Body of pancreas (tissue), 4 donors: ENCODE data around the gene KCNIP4. TPM values are rescaled to one million over a fixed set of nuclear protein-coding genes. Genes with fewer than 3 reads are reported as not detected.

Experiments
- ATAC-seq: fragments of 150-250 bp; one replicate; pipeline ENCODE4 v1.9.1; 2016
- DNase-seq, 4 donors: peaks; one replicate each; pipeline ENCODE4 v3.0.0-alpha.2; 2019
- H3K27ac ChIP-seq, 4 donors: fragments of 200-600 bp; sonication (generic); 1 replicate in 3 of 4; 2 replicates in 1 of 4; pipeline versions ENCODE4 v1.5.1 to v1.6.1; 2016 to 2019; ENCODE audit warnings: mild to moderate bottlenecking in 1 of 4, mixed read lengths in 1 of 4, moderate library complexity in 1 of 4
- H3K27me3 ChIP-seq, 2 donors: fragments of 200-600 bp; sonication (generic); one replicate each; pipeline ENCODE4 v1.6.0; 2016; ENCODE audit warnings: mild to moderate bottlenecking in 1 of 2
- H3K36me3 ChIP-seq, 2 donors: fragments of 200-600 bp; sonication (generic); replicated peaks in 1 of 2; 2 replicates each; pipeline ENCODE4 v1.5.1; 2016; ENCODE audit warnings: low read depth in 2 of 2; ENCODE audit not compliant: insufficient read depth in 1 of 2
- H3K4me1 ChIP-seq: fragments of 200-600 bp; sonication (generic); one replicate; pipeline ENCODE4 v1.6.0; 2016
- H3K4me3 ChIP-seq, 2 donors: fragments of 200-600 bp; sonication (generic); 1 replicate in 1 of 2; 2 replicates in 1 of 2; pipeline ENCODE4 v1.5.1; 2016 to 2019
- H3K9me3 ChIP-seq, 3 donors: fragments of 200-600 bp; sonication (generic); 1 replicate in 2 of 3; 2 replicates in 1 of 3; pipeline ENCODE4 v1.5.1; 2016
- CTCF ChIP-seq, 7 experiments: fragments of 450-650 bp in 4 of 7; fragments of 200-600 bp in 3 of 7; sonication (generic) in 3 of 7; IDR thresholded peaks; one replicate each; pipeline ENCODE4 v1.5.1; 2016 to 2019; ENCODE audit warnings: antibody characterized with exemption in 7 of 7
- POLR2A ChIP-seq, 3 donors: fragments of 450-650 bp; IDR thresholded peaks; one replicate each; pipeline ENCODE4 v1.6.1; 2016; ENCODE audit warnings: antibody characterized with exemption in 3 of 3, mild to moderate bottlenecking in 2 of 3
- WGBS, 2 donors: methylation state at CpG; one replicate each; pipeline ENCODE4 v1.1.5; 2017; 5-methylcytosine and 5-hydroxymethylcytosine counted together
- intact Hi-C: fragments of 100-400 bp; cut with DNase I; formaldehyde crosslinking; loops from one replicate; pipeline ENCODE4 v1.15.1; 2023
- total RNA-seq, 2 donors: library from RNA; depleted of rRNA; stranded (reverse); fragments of >200 nt; gene quantifications; one replicate each; pipeline ENCODE4 v1.1.0, GENCODE V29; 2016

Gene KCNIP4
- total RNA-seq, 2 donors from 2014 or later = not detected

DNA sequence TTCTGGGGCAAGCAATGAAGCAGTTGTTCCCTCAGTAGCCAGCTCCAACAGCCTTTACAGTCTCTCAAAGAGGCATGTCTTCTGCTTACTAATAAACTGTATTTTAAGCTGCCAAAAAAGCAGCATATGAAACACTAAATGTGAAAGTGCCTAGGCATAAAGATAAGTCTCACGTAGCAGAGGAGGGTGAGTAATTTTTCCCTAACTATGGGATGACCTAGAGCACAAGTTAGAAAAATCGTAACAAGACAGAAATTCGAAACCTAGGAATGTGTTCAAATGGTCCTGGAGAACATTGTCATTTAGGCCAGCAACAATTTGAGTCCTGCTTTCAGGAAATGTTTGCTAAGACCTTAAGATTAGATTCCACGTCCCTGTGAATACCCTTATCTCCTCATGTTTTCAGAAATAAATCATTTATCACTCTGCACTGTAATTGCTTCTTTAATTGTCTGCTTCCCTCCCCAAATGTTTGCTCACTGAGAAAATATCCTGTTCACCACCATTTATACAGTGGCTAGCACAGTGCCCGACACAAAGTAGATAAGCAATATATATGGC is 222.2 kb downstream of the KCNIP4 start:
- ATAC-seq (no peak), DNase-seq (no peak)
- no peak for TF ChIP-seq POLR2A (IDR thresholded peaks at IDR 0.05)
- no peak for TF ChIP-seq CTCF (IDR thresholded peaks at IDR 0.05)
- WGBS, 2 donors = 13 to 20% methylated on average over 5 of the region's 5 CpGs
- H3K4me1 ChIP-seq = no peaks in the 10 kb centered on the region
- no peak overlapping the region for H3K27ac ChIP-seq
- no peak overlapping the region for H3K4me3 ChIP-seq
- H3K27me3 ChIP-seq = no peaks in the 10 kb centered on the region
- H3K36me3 ChIP-seq = no peaks in the 10 kb centered on the region
- intact Hi-C loops = no loop called here
- H3K9me3 ChIP-seq = no peaks in the 10 kb centered on the region

GRCh38 chr4:21722157-21722839 is 226.3 kb downstream of the KCNIP4 start:
- WGBS, 2 donors = 61 to 70% methylated on average over 6 of the region's 6 CpGs
- intact Hi-C loops = no loop called here
- Histone ChIP-seq H3K36me3 (no peaks in the 10 kb centered on the region), H3K9me3 (no peaks in the 10 kb centered on the region), H3K27me3 (no peaks in the 10 kb centered on the region), H3K27ac (no peak overlapping the region), H3K4me1 (no peaks in the 10 kb centered on the region), H3K4me3 (no peak overlapping the region)
- TF ChIP-seq CTCF (IDR thresholded peaks at IDR 0.05) (no peak), POLR2A (IDR thresholded peaks at IDR 0.05) (no peak)
- DNase-seq (no peak), ATAC-seq (no peak)

- no peaks in the 10 kb centered on the region for H3K9me3 ChIP-seq
- no peak overlapping the region for H3K4me3 ChIP-seq
- WGBS, 2 donors = 46 to 55% methylated on average over 6 of the region's 6 CpGs
- DNase-seq = no peak
- ATAC-seq = no peak
- intact Hi-C loops = no loop called here
- H3K27me3 ChIP-seq = no peaks in the 10 kb centered on the region
- H3K4me1 ChIP-seq = no peaks in the 10 kb centered on the region
- H3K36me3 ChIP-seq = no peaks in the 10 kb centered on the region
- H3K27ac ChIP-seq = no peak overlapping the region
- TF ChIP-seq CTCF (IDR thresholded peaks at IDR 0.05) = no peak
- TF ChIP-seq POLR2A (IDR thresholded peaks at IDR 0.05) = no peak
These were observed 232.0 kb downstream of the KCNIP4 start for GRCh38 chr4:21716531-21716930.

DNA sequence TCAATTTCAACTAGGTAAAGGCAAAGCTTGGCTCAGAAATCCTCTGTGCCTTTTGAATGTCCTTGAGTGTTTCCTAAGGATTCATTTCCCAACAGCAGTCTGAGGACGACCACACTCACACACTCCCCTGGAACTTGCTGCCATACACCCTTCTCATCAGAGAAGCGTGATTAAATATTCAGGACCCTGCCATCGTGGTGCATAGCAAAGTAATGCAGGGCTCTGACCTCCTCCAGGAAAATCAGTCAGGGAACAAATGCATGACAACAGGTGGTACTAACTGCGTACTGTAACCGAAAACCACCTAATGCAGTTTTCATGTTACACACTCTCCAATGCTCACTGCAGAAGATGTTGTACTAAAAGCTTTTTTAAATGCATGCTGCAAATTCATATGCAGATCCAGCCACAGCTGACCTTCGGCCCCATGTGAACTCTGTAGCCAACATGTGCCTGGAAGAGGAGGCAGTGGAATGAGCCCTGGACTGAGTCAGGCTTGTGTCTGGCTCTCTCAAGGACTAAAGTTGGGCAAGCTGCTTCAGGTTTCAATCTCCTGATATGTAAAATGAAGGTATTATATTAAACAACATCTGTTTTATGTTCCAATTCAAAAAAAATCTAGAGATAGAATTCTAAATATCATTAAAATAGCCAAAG is 238.3 kb downstream of the KCNIP4 start:
- no peak overlapping the region for H3K4me3 ChIP-seq
- ATAC-seq (no peak), DNase-seq (no peak)
- H3K4me1 ChIP-seq = no peaks in the 10 kb centered on the region
- no peaks in the 10 kb centered on the region for H3K9me3 ChIP-seq
- no peak for TF ChIP-seq CTCF (IDR thresholded peaks at IDR 0.05)
- TF ChIP-seq POLR2A (IDR thresholded peaks at IDR 0.05) = no peak
- WGBS, 2 donors = 51 to 54% methylated on average over 6 of the region's 6 CpGs
- H3K36me3 ChIP-seq = no peaks in the 10 kb centered on the region
- no peak overlapping the region for H3K27ac ChIP-seq
- no peaks in the 10 kb centered on the region for H3K27me3 ChIP-seq
- intact Hi-C loops = no loop called here
